Pulmonary artery endothelial cell (primary cell): ENCODE results near the gene TOGARAM2. TPM values are rescaled to one million over a fixed set of nuclear protein-coding genes. Genes with fewer than 3 reads are reported as not detected.
"Not testable (repeated sequence)": the region's sequence is repeated elsewhere in the genome, so short reads cannot be mapped to it uniquely, and the experiment has no call there.

Experiments used
- DNase-seq: peaks from one replicate; pipeline ENCODE4 v3.0.0-alpha.2; 2011; ENCODE audit warnings: low read depth, low spot score
- total RNA-seq: library from RNA; depleted of rRNA; stranded (reverse); fragments of >200 nt; gene quantifications from 2 replicates; pipeline ENCODE4 v1.2.3, GENCODE V29; 2014

The TOGARAM2 gene
- total RNA-seq, 1 donor from 2014 or later, result not detected

DNA sequence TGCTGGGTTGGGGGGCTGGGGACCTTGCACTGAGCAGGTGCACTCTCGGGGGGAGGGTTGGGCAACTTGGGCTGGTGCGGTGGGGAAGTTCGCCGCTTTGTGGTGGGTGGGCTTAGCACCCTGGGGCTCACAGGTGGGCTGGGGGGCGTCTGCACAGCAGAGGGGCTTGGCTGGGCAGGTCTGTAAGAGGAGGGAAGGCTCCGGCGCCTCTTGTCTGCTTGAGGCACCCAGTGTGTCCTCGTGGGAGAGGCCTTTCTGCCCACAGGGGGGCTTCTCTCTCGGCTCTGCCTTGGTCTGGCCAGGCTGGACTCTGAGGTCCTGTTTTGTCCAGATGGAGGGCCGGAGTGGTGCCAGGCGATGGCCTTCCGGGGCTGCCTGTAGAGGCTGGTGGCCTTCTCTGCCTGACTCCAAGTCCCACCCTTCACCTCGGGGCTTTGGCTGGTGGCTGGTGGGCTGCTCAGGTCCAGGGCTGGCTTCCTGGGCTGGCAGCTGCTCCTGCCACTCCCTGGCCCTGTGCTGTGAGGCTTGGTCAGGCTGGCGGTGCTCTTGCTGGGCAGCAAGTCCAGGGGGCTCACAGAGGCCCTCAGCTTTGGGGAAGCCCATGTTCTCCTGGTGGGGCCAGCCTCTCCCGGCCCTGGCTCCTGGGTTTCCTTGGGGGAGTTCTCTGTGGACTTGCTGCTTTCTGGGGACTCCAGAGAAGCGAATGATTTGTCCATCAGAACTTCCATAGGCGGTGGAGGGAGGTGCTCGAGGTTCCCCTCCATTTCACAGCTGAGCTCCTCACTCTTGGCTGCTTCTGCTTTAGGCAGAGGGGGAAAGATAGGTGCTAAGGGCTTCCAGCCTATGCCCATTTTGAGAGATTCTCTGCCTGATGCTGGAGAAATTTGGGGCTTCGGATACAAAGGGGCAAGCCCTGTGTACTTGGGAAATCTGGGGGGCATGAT is 90.2 kb downstream of the TOGARAM2 start:
- no peak for DNase-seq

DNA sequence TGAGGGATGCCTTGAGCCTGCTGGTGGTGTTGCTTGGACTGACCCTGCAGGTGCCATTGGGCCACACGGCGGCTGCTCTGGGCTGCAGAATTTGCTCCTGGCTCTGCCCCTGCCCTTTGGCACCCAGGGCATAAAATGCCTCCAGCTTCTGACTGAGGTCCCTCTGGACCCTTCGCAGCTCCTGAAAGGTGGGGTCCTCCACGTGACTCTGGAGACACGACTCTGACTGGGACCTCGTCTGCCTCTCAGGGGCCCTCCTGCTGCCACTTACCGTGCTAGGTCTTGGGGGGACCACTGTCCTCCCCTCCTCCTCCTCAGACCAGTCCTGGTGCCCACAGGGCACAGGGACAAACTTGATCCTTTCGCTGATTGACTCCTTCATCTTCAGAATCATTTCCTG is 91.2 kb downstream of the TOGARAM2 start:
- no peak for DNase-seq

DNA sequence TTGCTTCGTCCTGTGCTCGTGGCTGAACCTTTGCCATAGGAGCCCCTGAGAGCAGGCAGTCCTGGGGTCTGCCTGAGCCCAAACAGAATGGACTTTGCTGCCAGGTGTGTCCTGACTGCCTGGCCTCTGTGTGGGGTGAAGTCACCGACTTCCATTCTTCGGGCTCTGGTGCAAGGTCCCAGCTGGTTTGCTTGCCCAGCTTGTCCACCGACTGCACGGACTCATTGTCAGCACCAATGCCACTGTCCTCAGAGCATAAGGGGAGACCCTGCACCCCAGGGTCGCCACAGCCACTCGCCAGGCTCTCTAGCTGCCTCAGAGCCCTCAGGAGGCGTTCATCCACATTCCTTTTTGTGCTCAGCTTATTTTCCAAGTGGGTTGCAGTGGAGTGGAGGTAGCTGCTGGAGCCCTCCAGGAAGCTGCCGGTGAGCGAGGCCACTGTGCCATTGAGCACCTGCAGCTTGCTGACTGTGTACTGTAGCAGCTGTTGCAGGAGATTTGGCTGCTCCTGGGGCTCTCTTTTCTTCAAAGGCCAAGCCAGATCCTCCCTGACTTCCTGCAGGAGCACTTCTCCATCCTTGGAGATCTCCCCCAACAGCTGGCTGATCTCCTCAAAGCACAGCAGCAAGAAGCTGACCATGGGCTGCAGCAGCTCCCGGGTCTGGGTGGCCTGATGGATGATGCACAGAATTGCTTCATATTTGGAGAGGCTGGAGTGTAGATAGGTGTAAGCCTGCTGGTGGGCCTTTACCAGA is 92.0 kb downstream of the TOGARAM2 start:
- no peak for DNase-seq

DNA sequence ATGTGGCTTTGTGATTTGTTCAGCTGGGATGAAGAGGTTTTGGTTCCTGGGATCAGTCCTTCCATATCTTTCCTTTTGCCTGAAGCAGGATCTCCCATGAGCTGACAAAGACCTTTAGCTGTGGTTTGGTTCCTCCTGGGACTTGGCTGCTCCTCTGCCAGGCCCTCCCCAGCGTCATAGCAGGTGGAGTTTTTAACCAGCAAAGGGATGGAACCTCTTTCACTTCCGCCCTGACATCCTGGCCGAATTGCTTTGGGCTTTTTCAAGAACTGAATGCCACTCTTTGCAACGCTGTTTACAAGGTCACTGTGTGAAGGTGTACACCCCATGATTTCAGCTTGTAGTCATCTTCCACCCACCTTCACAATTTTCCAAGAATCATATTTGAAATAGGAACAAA is 92.8 kb downstream of the TOGARAM2 start:
- DNase-seq, result no peak

DNA sequence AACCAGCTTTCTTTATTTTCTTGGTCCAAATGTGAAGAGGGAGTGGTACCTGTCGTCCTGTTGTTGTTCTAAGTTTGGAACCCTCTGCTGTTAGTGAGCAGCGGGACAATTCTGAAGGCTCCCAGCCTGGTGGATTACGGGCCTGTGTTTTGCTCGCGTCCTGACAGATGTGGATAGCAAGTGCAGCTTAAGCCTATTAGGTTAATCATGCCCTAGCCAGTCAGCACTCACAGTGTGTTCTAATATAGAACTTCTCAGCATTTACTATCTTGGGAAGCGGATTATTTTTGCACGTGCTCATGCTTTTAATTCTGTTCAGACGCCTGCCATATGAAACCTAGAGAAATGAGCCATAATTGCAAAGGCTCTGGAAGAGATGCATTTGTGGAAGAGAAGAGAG is 93.3 kb downstream of the TOGARAM2 start, which contains the start of gene PCARE:
TSS of gene PCARE (minus strand) at position 113 of the 400 bp plus-strand sequence. CDS start 262 bp downstream, outside the sequence.
- no peak for DNase-seq

DNA sequence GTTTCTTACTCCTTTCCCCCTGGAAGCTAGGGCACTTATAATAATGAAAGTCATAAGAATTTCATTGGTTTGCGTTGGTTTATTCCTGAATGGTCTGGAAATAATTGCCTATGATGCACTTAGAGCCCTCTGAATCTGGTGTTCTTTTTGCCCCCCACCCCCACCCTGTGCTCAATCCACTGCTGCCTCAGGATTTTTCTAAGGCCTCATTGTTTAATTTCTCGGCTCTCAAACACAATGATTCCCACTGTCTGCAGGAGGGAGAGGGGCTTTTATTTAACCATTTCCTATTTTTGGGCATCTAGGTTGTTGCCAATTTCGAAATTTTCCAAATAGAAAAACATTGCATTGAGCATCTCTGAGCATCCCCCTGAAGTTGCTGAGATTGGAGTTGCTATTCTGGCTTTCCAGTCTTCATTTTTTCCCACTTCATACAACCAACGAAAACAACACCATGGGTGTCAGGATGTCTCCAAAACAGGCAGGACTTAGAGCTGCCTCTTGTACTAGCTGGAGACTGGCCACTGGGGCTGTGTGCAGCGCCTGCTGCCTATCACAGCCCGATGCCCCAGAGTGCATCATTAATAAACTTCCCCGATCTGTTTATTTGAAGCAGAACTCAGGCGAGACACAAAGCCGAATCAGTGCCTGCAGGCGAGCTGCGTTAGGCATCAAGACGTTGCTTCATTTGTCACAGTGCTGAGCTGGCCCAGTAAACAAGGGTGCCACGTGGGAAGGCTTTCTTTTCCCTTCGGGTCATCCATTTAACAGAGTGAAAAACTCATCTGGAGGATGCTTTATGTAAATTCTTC is 95.0 kb downstream of the TOGARAM2 start:
- DNase-seq, result no peak

DNA sequence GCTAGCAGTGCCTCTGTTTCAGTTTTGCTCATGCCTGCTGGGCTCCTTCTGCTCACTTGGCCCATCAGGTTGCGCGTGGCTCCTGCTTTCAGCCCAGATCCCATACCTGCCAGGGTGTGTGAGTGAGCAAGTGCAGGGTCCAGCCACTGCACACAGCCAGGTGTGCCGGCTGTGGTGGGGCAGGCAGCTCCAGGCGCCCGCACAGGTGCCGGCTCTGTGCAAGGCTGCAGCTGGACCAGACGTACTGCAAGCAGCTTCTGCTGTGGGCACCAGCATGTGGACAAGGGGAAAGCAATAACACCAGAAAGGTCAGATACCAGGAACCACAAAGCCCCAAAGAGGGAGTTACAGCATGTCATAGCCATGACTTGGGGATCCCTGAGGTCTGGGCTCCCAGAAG is 98.8 kb downstream of the TOGARAM2 start:
- DNase-seq, result no peak

DNA sequence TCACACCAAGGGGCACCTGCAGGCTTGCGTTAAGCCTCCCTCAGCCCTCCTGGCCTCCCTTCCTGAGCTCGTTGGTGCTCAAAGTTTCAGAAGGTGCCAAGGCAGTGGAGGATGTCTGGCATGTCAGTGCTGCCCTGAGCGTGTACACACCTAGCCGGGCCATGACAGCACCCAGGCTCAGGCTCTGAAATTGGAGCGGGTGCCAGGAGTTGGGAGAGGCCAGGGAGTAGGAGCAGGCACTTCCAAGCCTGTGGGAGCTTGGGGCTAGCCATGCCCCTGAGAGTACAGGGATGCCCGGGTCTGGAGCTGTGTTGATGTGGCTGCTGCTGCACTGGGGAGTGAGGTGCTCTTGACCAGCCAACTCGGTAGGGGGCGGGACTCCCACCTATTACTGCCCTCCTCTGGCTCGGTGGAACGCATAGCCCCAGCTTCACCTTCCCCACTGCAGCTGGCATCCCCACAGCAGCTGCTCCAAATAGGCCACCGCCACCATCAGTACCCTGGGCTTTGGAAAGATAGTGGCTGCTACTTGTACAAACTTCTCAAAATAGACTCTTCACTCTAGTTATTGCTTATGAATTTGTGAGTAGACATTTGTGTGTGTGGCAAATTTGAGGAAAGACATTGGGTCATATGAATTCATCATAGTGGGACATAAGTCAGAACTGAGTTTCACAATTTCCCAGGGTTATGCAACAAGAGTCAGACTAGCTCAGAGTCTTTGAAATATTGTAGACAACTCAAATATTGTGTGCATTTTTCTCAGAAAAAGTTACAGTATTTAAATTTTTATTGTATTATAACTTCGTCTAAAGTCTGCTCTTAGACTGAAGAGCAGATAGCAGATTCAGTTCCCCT is 100.0 kb downstream of the TOGARAM2 start:
- no peak for DNase-seq

DNA sequence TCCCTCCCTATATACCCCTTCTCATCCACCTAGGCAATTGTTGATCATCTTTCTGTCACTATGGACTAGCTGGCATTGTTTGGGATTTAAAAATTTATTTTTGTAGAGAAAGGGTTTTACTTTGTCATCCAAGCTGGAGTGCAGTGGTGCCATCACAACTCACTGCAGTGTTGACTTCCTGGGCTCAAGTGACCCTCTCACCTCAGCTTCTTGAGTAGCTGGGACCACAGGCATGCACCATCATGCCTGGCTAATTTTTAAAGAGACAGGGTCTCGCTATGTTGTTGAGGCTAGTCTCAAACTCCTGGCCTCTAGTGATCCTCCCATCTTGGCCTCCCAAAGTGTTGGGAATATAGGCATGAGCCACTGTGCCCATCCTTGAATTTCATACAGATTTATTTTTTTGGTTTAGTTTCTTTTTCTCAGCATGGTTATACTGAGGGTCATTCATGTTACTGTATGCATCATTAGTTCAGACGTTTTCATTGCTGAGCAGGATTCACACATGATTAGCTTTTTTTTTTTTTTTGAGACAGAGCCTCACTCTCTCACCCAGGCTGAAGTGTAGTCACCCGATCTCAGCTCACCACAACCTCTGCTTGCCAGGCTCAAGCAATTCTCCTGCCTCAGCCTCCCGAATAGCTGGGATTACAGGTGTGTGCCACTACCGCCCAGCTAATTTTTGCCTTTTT is 101.9 kb downstream of the TOGARAM2 start:
- DNase-seq, result no peak

DNA sequence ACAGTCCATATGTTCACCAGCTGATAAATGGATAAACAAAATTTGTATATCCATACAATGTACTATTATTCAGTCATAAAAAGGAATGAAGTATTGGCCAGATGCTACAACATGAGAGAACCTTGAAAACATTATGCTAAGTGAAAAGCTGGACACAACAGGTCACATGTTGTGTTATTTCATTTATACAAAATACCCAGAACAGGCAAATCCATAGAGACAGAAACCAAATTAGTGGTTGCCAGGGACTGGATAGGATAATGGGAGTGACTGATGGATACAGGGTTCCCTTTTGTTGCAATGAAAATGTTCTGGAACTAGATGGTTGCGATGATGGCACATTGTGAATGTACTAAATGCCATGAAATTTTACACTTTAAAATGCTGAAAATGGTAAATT is 103.5 kb downstream of the TOGARAM2 start:
- DNase-seq, result no peak

DNA sequence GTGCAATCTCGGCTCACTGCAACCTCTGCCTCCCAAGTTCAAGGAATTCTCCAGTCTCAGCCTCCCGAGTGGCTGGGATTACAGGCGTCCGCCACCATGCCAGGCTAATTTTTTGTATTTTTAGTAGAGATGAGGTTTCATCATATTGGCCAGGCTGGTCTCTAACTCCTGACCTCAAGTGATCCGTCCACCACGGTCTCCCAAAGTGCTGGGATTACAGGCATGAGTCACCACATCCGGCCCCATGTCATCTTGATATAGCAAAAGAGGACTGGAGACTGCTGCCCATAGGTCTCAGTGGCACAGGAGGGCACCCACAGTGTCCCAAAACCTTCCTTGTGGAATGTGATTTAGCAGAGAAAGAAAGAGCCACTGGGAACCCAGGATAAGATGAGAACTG is 109.2 kb downstream of the TOGARAM2 start:
- DNase-seq, result not testable (repeated sequence)

DNA sequence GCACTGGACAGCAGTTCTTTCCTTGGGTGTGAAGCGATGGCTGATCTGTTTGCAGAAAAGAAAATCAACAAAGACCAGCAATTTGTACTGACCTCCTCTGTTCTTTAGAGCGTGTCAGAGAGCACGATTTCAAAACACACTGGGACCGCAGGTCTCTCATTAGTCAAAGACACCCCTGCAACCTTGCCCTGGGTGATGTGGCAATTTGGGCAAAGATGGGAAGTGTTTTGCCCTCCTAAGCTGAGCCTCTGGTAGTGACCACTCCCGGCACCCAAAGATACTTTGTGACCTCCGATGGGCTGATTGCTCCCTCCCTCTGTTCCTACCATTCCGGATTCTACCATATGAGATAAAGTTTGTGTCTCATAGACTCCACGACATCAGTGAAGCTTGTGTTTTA is 115.9 kb downstream of the TOGARAM2 start:
- DNase-seq, result no peak

DNA sequence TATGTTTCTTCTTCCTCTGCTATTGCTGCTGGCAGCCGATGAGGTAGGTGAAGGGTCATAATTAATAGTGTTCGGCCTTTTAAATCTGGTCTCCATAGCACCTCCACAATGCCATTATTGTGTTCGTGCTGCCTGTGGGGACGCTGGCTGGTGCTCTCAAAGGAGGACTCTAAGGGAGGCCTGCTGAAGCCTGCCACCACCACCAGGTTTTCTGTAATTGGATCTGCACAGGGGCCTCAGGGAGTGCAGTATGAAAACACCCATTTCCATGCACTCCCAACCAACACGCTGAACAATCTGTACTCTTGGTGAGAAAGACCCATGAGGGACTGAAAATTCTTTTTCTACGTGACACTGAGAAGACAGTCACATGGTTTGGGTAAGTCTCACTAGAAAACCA is 116.5 kb downstream of the TOGARAM2 start:
- no peak for DNase-seq

DNA sequence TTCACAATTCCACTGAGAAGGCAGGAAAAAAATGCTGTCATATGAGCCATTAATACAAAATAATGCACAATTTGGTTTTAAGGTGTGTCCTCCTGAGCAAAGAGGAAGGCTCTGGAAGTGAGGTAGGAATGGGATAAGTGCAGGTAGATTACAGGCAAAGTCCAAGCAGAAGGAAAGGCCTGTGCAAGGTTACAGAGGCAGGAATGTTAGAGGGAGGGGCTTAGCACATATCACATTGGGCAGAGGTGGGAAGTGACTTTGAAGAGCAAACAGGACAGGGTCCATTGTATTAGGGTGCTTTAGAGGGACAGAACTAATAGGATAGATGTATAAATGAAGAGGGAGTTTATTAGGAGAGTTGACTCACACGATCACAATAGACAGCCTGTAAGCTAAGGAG is 119.5 kb downstream of the TOGARAM2 start:
- DNase-seq, result no peak

Other genes with a start within 250 kb of the TOGARAM2 start
- 169 and 197 TPM in 2 replicates for gene PPP1CB, start 229.5 kb upstream of the TOGARAM2 start, total RNA-seq
- gene SPDYA, start 170.5 kb upstream of the TOGARAM2 start, total RNA-seq, result 0.79 and 1.0 TPM in 2 replicates
- gene TRMT61B, start 111.0 kb upstream of the TOGARAM2 start, total RNA-seq, result 12.0 and 18.2 TPM in 2 replicates
- 103 and 105 TPM in 2 replicates for gene WDR43, start 86.6 kb upstream of the TOGARAM2 start, total RNA-seq
- not detected in 2 replicates for gene PCARE, start 93.2 kb downstream of the TOGARAM2 start, total RNA-seq
- 28.0 and 35.5 TPM in 2 replicates for gene CLIP4, start 134.1 kb downstream of the TOGARAM2 start, total RNA-seq